HepG2 (cell line): ENCODE results near the gene GRM7. TPM values are rescaled to one million over a fixed set of nuclear protein-coding genes. Genes with fewer than 3 reads are reported as not detected.

ENCODE experiments used
- ATAC-seq: fragments of 200-7000 bp; cut with Tn5 transposase; 3 replicates; pipeline ENCODE4 v1.9.1; 2020; ENCODE audit warnings: mild to moderate bottlenecking, moderate library complexity
- BruUV-seq: library from RNA; stranded (reverse); fragments of 400-500 nt; replicated peaks from 2 replicates; lab custom pipeline; 2021; lab: Mats Ljungman, UMichigan
- CTCF ChIA-PET: fragments of 300-600 bp; formaldehyde crosslinking; extraction: SDS; loops from one replicate; lab custom pipeline; 2021; ENCODE audit warnings: low total read pairs, inconsistent platforms, low intra/inter-chr PET ratio; lab: Yijun Ruan, JAX
- POLR2A ChIA-PET: fragments of 350-600 bp; sonication (Branson Sonifier 250); formaldehyde crosslinking; loops from one replicate; lab custom pipeline; 2020; ENCODE audit warnings: antibody characterized with exemption, inconsistent platforms; lab: Yijun Ruan, JAX
- DNase-seq: peaks from one replicate; pipeline ENCODE4 v3.0.0-alpha.2; 2015; ENCODE audit warnings: low spot score
- FAIRE-seq: peaks from 3 replicates; lab custom pipeline; 2011; peaks lifted over from hg19 to GRCh38; lab: Jason Lieb, UNC
- H2AFZ ChIP-seq: one replicate; pipeline ENCODE4 v1.6.1; 2011; ENCODE audit warnings: low read length, inconsistent platforms
- H3K27ac ChIP-seq: fragments of 300-600 bp; 3 replicates; pipeline ENCODE4 v1.8.0; 2011; ENCODE audit warnings: mixed run types, mild to moderate bottlenecking, mixed read lengths, low read length, inconsistent platforms; ENCODE audit not compliant: insufficient read depth; ENCODE audit errors: extremely low read length
- H3K27me3 ChIP-seq, 2 experiments: fragments of 200-600 bp in 1 of 2; 2 replicates in 1 of 2; 3 replicates in 1 of 2; pipeline versions ENCODE4 v1.6.0 to v1.8.0; 2011; ENCODE audit warnings: low read length in 2 of 2, mild to moderate bottlenecking in 2 of 2, moderate library complexity in 2 of 2, inconsistent platforms in 1 of 2; ENCODE audit not compliant: insufficient read depth in 2 of 2, control insufficient read depth in 1 of 2
- H3K36me3 ChIP-seq, 2 experiments: fragments of 200-600 bp in 1 of 2; replicated peaks in 1 of 2; 2 replicates in 1 of 2; 3 replicates in 1 of 2; pipeline versions ENCODE4 v1.5.1 to v1.8.0; 2011; ENCODE audit warnings: low read length in 2 of 2, inconsistent platforms in 1 of 2; ENCODE audit not compliant: insufficient read depth in 2 of 2, control insufficient read depth in 1 of 2
- H3K4me1 ChIP-seq: 2 replicates; pipeline ENCODE4 v1.5.1; 2012; ENCODE audit warnings: low read length, inconsistent platforms; ENCODE audit not compliant: insufficient read depth
- H3K4me2 ChIP-seq: 2 replicates; pipeline ENCODE4 v1.6.0; 2011; ENCODE audit warnings: low read depth, low read length, inconsistent platforms
- H3K4me3 ChIP-seq, 3 experiments: fragments of 200-600 bp in 1 of 3; sonication (generic), shearing (Covaris generic) in 1 of 3; replicated peaks in 1 of 3; 2 replicates each; pipeline ENCODE4 v1.5.1; 2011 to 2016; ENCODE audit warnings: low read length in 3 of 3, inconsistent platforms in 2 of 3, low read depth in 2 of 3, mild to moderate bottlenecking in 2 of 3, control low read depth in 1 of 3, mixed read lengths in 1 of 3; ENCODE audit not compliant: insufficient read depth in 1 of 3
- H3K79me2 ChIP-seq: one replicate; pipeline ENCODE4 v1.6.1; 2011; ENCODE audit warnings: low read length, inconsistent platforms; ENCODE audit not compliant: insufficient read depth
- H3K9ac ChIP-seq: 2 replicates; pipeline ENCODE4 v1.6.0; 2011; ENCODE audit warnings: mild to moderate bottlenecking, low read depth, low read length, inconsistent platforms; ENCODE audit not compliant: insufficient read depth
- H3K9me3 ChIP-seq: 2 replicates; pipeline ENCODE4 v1.5.1; 2012; ENCODE audit warnings: mild to moderate bottlenecking, low read length
- H4K20me1 ChIP-seq: 2 replicates; pipeline ENCODE4 v1.6.0; 2011; ENCODE audit warnings: inconsistent platforms, mild to moderate bottlenecking, low read length, moderate library complexity; ENCODE audit not compliant: insufficient read depth
- KLF16 ChIP-seq, 2 experiments: sonication (generic) in 1 of 2; formaldehyde crosslinking in 1 of 2; IDR thresholded peaks; 2 replicates each; pipeline versions ENCODE4 v1.6.1 to v1.8.0; 2016 to 2023; ENCODE audit warnings: missing genetic modification reagents in 2 of 2, missing compliant biosample characterization in 1 of 2
- RXRB ChIP-seq: IDR thresholded peaks from 2 replicates; pipeline ENCODE4 v1.6.1; 2016; ENCODE audit warnings: borderline replicate concordance, missing genetic modification reagents, missing compliant biosample characterization
- ZNF180 ChIP-seq: sonication (generic); formaldehyde crosslinking; IDR thresholded peaks from 2 replicates; pipeline ENCODE4 v1.4.0; 2020; ENCODE audit warnings: low read depth, missing genetic modification reagents, borderline replicate concordance
- ZNF530 ChIP-seq: sonication (generic); formaldehyde crosslinking; IDR thresholded peaks from 2 replicates; pipeline ENCODE4 v1.5.0; 2020; ENCODE audit warnings: low read depth, mild to moderate bottlenecking, missing genetic modification reagents
- ZNF777 ChIP-seq: sonication (generic); formaldehyde crosslinking; IDR thresholded peaks from 2 replicates; pipeline ENCODE4 v1.4.0; 2020; ENCODE audit warnings: missing genetic modification reagents
- WGBS: methylation state at CpG from one replicate; pipeline ENCODE4 v1.1.6; 2017; ENCODE audit warnings: low lambda C conversion rate; 5-methylcytosine and 5-hydroxymethylcytosine counted together
- in situ Hi-C: cut with HindIII; loops from 2 replicates; pipeline ENCODE4 v1.10.0; 2017; ENCODE audit warnings: low pct_unique_long_range_greater_than_20kb; ENCODE audit not compliant: extremely low pct_ligation_motif_present
- intact Hi-C: fragments of 100-400 bp; cut with micrococcal nuclease; formaldehyde crosslinking; loops from one replicate; pipeline ENCODE4 v1.10.0; 2022; ENCODE audit not compliant: unreplicated experiment
- polyA plus RNA-seq, 8 experiments: library from polyadenylated mRNA; depleted of rRNA in 3 of 8; stranded (reverse) in 7 of 8; unstranded in 1 of 8; fragments of >200 nt; fragmentation: Illumina TruSeq in 4 of 8; extraction: Trizol in 4 of 8; gene quantifications; 2 replicates each; pipeline versions ENCODE4 v1.2.1 to v1.2.3, GENCODE V29; 2011 to 2016; ENCODE audit warnings: low read depth in 4 of 8, missing spikeins in 1 of 8, mixed read lengths in 1 of 8; ENCODE audit not compliant: insufficient read depth in 1 of 8
- total RNA-seq, 5 experiments: library from RNA; depleted of rRNA; stranded (reverse); fragments of >200 nt; fragmentation: Illumina TruSeq; extraction: Trizol; gene quantifications; 2 replicates each; pipeline ENCODE4 v1.2.3, GENCODE V29; 2016; ENCODE audit warnings: low read depth in 1 of 5

GRM7 gene
- total and polyA plus RNA-seq, 2 of the 13 experiments (the other 11 are each of a cell fraction or from before 2014, with no cell fraction given): not detected

DNA sequence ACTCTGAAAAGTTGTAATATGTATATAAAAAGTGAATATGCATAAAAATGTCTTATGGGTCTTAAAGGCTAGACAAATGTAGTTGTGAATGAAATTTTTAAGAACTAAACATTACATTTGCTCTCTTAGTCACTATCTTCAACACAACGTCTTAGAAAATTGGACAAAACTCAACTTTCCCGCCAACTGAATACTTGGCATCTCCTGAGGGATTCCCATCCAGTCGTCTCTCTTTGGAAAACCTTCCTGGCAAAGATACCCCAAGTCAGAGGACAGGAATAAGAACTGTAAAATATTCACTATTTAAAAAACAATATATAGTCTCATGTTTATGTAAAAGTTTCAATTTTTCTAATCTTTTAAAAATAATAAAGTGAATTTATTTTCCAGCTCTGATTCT, 354.8 kb downstream of the GRM7 start:
- ATAC-seq (no peak), FAIRE-seq (no peak), DNase-seq (no peak)
- no peak overlapping the region for H3K4me2 ChIP-seq
- H3K36me3 ChIP-seq: no peaks in the 10 kb centered on the region
- no peaks in the 10 kb centered on the region for H3K4me1 ChIP-seq
- no TSS peak for BruUV-seq
- H3K4me3 ChIP-seq: no peak overlapping the region
- no peaks in the 10 kb centered on the region for H3K79me2 ChIP-seq
- H3K27me3 ChIP-seq: no peaks in the 10 kb centered on the region
- CTCF ChIA-PET: no interaction called here
- POLR2A ChIA-PET: no interaction called here
- in situ Hi-C loops (no loop called here), intact Hi-C loops (no loop called here)
- no peak overlapping the region for H2AFZ ChIP-seq
- peaks cover 70% of the 10 kb centered on the region for H3K9me3 ChIP-seq
- no peaks in the 10 kb centered on the region for H4K20me1 ChIP-seq
- no peak overlapping the region for H3K27ac ChIP-seq
- H3K9ac ChIP-seq: no peak overlapping the region
- WGBS: 4% methylated on average over 3 of the region's 3 CpGs
- TF ChIP-seq ZNF180 (CRISPR knock-in tag): no peak
- no peak for TF ChIP-seq ZNF530 (CRISPR knock-in tag)

DNA sequence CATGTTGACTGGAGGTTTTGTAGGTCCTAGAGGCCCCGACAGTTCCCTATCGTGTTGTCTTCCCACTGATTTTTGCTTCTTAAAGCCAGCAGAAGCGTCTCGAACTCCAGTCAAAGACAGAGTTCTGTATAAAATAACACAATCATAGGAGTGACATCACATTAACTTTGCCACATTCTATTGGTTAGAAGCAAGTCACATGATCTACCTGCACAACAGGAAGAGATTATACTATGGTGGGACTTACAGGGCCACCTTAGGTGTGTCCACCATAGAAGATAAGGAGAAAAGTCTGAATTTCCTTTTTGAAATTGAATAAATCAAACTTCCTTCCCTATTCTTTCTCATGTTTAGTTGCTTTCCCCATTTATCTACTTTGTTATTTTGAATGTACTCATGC, 365.5 kb downstream of the GRM7 start:
- Histone ChIP-seq H3K79me2 (no peaks in the 10 kb centered on the region), H3K27me3 (no peaks in the 10 kb centered on the region), H3K4me3 (no peak overlapping the region), H3K36me3 (no peaks in the 10 kb centered on the region), H3K4me2 (no peak overlapping the region), H3K9ac (no peak overlapping the region), H4K20me1 (no peaks in the 10 kb centered on the region), H2AFZ (no peak overlapping the region), H3K4me1 (no peaks in the 10 kb centered on the region), H3K27ac (no peak overlapping the region), H3K9me3 (peaks cover 65% of the 10 kb centered on the region)
- WGBS: 14% methylated on average over 4 of the region's 4 CpGs
- in situ Hi-C loops (no loop called here), intact Hi-C loops (no loop called here)
- no peak for ATAC-seq
- no TSS peak for BruUV-seq
- POLR2A ChIA-PET: no interaction called here
- no peak for DNase-seq
- FAIRE-seq: no peak
- TF ChIP-seq RXRB (CRISPR knock-in tag) (no peak), ZNF777 (CRISPR knock-in tag) (no peak), KLF16 (CRISPR knock-in tag; IDR thresholded peaks at IDR 0.05) (no peak)
- CTCF ChIA-PET: no interaction called here
